Liver (tissue), 9 donors: Measurements from ENCODE around the gene ZNF334. TPM values are rescaled to one million over a fixed set of nuclear protein-coding genes. Genes with fewer than 3 reads are reported as not detected.

Experiments
- DNase-seq: peaks from one replicate; pipeline ENCODE4 v3.0.0-alpha.2; 2017; ENCODE audit warnings: low spot score
- H3K27ac ChIP-seq, 2 donors: one replicate each; pipeline ENCODE4 v1.7.0; 2013; ENCODE audit warnings: inconsistent platforms in 2 of 2, low read length in 2 of 2, control low read depth in 1 of 2, low read depth in 1 of 2, mild to moderate bottlenecking in 1 of 2
- H3K27me3 ChIP-seq, 4 donors: one replicate each; pipeline versions ENCODE4 v1.6.1 to v1.7.0; 2013; ENCODE audit warnings: low read length in 3 of 4, inconsistent platforms in 1 of 4, mild to moderate bottlenecking in 1 of 4, moderate library complexity in 1 of 4; ENCODE audit not compliant: control insufficient read depth in 4 of 4, insufficient read depth in 4 of 4
- H3K36me3 ChIP-seq, 4 donors: one replicate each; pipeline versions ENCODE4 v1.6.1 to v1.7.0; 2013; ENCODE audit warnings: low read length in 3 of 4, mild to moderate bottlenecking in 3 of 4, low read depth in 1 of 4, moderate library complexity in 1 of 4; ENCODE audit not compliant: control insufficient read depth in 4 of 4, insufficient read depth in 3 of 4
- H3K4me1 ChIP-seq, 4 donors: one replicate each; pipeline versions ENCODE4 v1.6.1 to v1.7.0; 2013; ENCODE audit warnings: low read length in 3 of 4, mild to moderate bottlenecking in 3 of 4, moderate library complexity in 1 of 4; ENCODE audit not compliant: control insufficient read depth in 4 of 4, insufficient read depth in 4 of 4
- H3K4me3 ChIP-seq, 3 donors: one replicate each; pipeline versions ENCODE4 v1.6.1 to v1.7.0; 2013; ENCODE audit warnings: low read length in 3 of 3, control low read depth in 1 of 3, low read depth in 1 of 3, mild to moderate bottlenecking in 1 of 3
- H3K9ac ChIP-seq, 2 donors: one replicate each; pipeline ENCODE4 v1.7.0; 2013; ENCODE audit warnings: low read length in 2 of 2, mild to moderate bottlenecking in 2 of 2, moderate library complexity in 2 of 2, control low read depth in 1 of 2, low read depth in 1 of 2
- H3K9me3 ChIP-seq, 4 donors: one replicate each; pipeline versions ENCODE4 v1.6.1 to v1.7.0; 2013; ENCODE audit warnings: low read length in 3 of 4; ENCODE audit not compliant: control insufficient read depth in 4 of 4
- EGR1 ChIP-seq, 2 donors: IDR thresholded peaks; 2 replicates each; pipeline ENCODE4 v1.6.1; 2016 to 2018; ENCODE audit warnings: antibody characterized with exemption in 2 of 2, low read depth in 2 of 2
- FOXA1 ChIP-seq: IDR thresholded peaks from 2 replicates; pipeline ENCODE4 v1.6.1; 2016; ENCODE audit warnings: antibody characterized with exemption
- FOXA2 ChIP-seq: IDR thresholded peaks from 2 replicates; pipeline ENCODE4 v1.6.1; 2016; ENCODE audit warnings: antibody characterized with exemption
- GABPA ChIP-seq, 2 donors: IDR thresholded peaks in 1 of 2; conservative IDR thresholded peaks in 1 of 2; 2 replicates each; pipeline ENCODE4 v1.6.1; 2016; ENCODE audit warnings: antibody characterized with exemption in 2 of 2, mild to moderate bottlenecking in 1 of 2, moderate library complexity in 1 of 2
- HNF4A ChIP-seq, 2 donors: conservative IDR thresholded peaks; 2 replicates each; pipeline ENCODE4 v1.6.1; 2016; ENCODE audit warnings: antibody characterized with exemption in 2 of 2, mild to moderate bottlenecking in 2 of 2
- HNF4G ChIP-seq: IDR thresholded peaks from 2 replicates; pipeline ENCODE4 v1.6.1; 2016; ENCODE audit warnings: antibody characterized with exemption
- JUND ChIP-seq, 2 donors: IDR thresholded peaks; 2 replicates each; pipeline ENCODE4 v1.6.1; 2016; ENCODE audit warnings: antibody characterized with exemption in 2 of 2
- RAD21 ChIP-seq, 2 donors: IDR thresholded peaks; 2 replicates each; pipeline ENCODE4 v1.6.1; 2016; ENCODE audit warnings: antibody characterized with exemption in 2 of 2, mild to moderate bottlenecking in 2 of 2
- RXRA ChIP-seq, 2 donors: IDR thresholded peaks; 2 replicates each; pipeline ENCODE4 v1.6.1; 2017 to 2018; ENCODE audit warnings: antibody characterized with exemption in 2 of 2, mild to moderate bottlenecking in 1 of 2
- SP1 ChIP-seq: IDR thresholded peaks from 2 replicates; pipeline ENCODE4 v1.6.1; 2018; ENCODE audit warnings: antibody characterized with exemption, mild to moderate bottlenecking
- TAF1 ChIP-seq: conservative IDR thresholded peaks from 2 replicates; pipeline ENCODE4 v1.6.1; 2016; ENCODE audit warnings: antibody characterized with exemption, mild to moderate bottlenecking
- YY1 ChIP-seq: IDR thresholded peaks from 2 replicates; pipeline ENCODE4 v1.6.1; 2016; ENCODE audit warnings: antibody characterized with exemption, mild to moderate bottlenecking
- WGBS: extraction: QIAGEN DNeasy Blood & Tissue Kit; methylation state at CpG from one replicate; pipeline ENCODE4 v1.1.7; 2013; 5-methylcytosine and 5-hydroxymethylcytosine counted together
- polyA plus RNA-seq, 2 donors: library from polyadenylated mRNA; stranded (reverse) in 1 of 2; unstranded in 1 of 2; fragments of 200-250 nt in 1 of 2; fragments of >200 nt in 1 of 2; fragmentation: Nextera tagmentation in 1 of 2; extraction: Ambion mirVana in 1 of 2; gene quantifications; one replicate each; pipeline versions ENCODE4 v1.2.1 to v1.2.3, GENCODE V29; 2013 to 2015
- total RNA-seq, 2 donors: library from RNA; depleted of rRNA; stranded (reverse); fragments of >200 nt; gene quantifications; one replicate each; pipeline ENCODE4 v1.2.3, GENCODE V29; 2014
- TF ChIP-seq, protein P1 (sequence below): IDR thresholded peaks from 2 replicates; pipeline ENCODE4 v1.6.1; 2016; ENCODE audit warnings: antibody characterized with exemption
- TF ChIP-seq, protein P2 (sequence below): IDR thresholded peaks from 2 replicates; pipeline ENCODE4 v1.6.1; 2016; ENCODE audit warnings: antibody characterized with exemption
- TF ChIP-seq, protein P3 (sequence below): fragments of 150-350 bp; IDR thresholded peaks from 2 replicates; pipeline ENCODE4 v1.5.1; 2017; ENCODE audit warnings: improper control_type of control experiment, low read depth, low read length; ENCODE audit not compliant: missing input control
- TF ChIP-seq, protein P4 (sequence below): IDR thresholded peaks from 2 replicates; pipeline ENCODE4 v1.6.1; 2016; ENCODE audit warnings: antibody characterized with exemption, mild to moderate bottlenecking
- TF ChIP-seq, protein P5 (sequence below): IDR thresholded peaks from 2 replicates; pipeline ENCODE4 v1.6.1; 2016; ENCODE audit warnings: antibody characterized with exemption
- donor health status: healthy.
- donor health status: healthy.
- donor health status: healthy.
- donor health status: healthy.
- donor health status: healthy.

The ZNF334 gene
- total and polyA plus RNA-seq, 4 donors, result 0.65 to 3.3 (median 1.2) TPM

DNA sequence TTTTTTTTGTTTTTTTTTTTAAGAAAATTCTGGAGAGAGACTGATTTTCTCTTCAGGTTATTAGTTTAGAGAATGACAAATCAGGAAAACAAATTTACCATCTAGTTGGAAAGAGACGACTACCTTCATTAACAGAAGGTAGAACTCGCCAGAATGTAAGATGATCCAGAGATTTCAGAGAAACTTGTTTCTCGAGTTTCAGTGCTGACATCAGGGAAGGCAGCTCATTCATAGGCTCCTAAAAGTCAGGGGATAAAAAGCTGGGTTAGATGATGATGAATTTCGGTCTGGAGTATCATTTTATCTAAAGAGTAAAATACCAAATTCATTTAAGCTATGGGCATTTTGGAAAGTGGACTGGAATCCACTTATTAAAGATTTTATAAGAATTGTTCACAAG lies 27.9 kb downstream of the ZNF334 start:
- Histone ChIP-seq H3K27me3 (peaks cover 0 to 2% (median 0%) of the 10 kb centered on the region in 4 donors), H3K4me1 (no peaks in the 10 kb centered on the region), H3K4me3 (no peak overlapping the region), H3K36me3 (no peaks in the 10 kb centered on the region), H3K27ac (no peak overlapping the region), H3K9ac (no peak overlapping the region), H3K9me3 (no peaks in the 10 kb centered on the region)
- DNase-seq, result no peak
- TF ChIP-seq GABPA (IDR thresholded peaks at IDR 0.05 in 1 of 2, conservative IDR thresholded peaks at IDR 0.05 in 1 of 2), result no peak
- TF ChIP-seq, protein P1, sequence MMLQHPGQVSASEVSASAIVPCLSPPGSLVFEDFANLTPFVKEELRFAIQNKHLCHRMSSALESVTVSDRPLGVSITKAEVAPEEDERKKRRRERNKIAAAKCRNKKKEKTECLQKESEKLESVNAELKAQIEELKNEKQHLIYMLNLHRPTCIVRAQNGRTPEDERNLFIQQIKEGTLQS, result no peak
- TF ChIP-seq FOXA2, result no peak
- no peak for TF ChIP-seq SP1
- no peak for TF ChIP-seq HNF4A (conservative IDR thresholded peaks at IDR 0.05)
- TF ChIP-seq RXRA (IDR thresholded peaks at IDR 0.05), result no peak
- no peak for TF ChIP-seq EGR1 (IDR thresholded peaks at IDR 0.05; ENCODE audit: low read depth in 2 of 2)
- TF ChIP-seq FOXA1, result no peak
- 49% methylated on average over 4 of the region's 4 CpGs for WGBS

DNA sequence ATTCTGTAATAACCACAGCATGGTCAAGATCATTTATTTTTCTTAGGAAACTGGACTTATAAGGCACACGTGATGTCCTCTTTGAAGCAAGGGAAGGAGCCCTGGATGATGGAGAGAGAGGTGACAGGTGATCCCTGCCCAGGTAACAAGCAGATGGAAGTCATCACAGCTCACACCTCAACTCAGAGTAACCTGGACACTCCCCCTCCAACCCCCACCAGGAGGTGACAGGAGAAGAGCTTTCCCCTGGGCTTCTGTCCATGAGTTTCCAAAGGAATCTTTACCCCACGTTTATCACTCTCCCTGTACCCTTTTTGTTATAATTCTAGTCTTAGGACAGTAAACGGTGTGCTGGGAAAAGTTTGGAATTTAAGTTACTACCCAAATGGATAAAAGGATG lies 28.4 kb downstream of the ZNF334 start:
- H3K27me3 ChIP-seq, result peaks cover 0 to 2% (median 0%) of the 10 kb centered on the region in 4 donors
- no peaks in the 10 kb centered on the region for H3K4me1 ChIP-seq
- no peak for DNase-seq
- H3K9me3 ChIP-seq, result no peaks in the 10 kb centered on the region
- H3K27ac ChIP-seq, result no peak overlapping the region
- H3K4me3 ChIP-seq, result no peak overlapping the region
- WGBS, result 67% methylated on average over 3 of the region's 3 CpGs
- H3K36me3 ChIP-seq, result no peaks in the 10 kb centered on the region
- H3K9ac ChIP-seq, result no peak overlapping the region
- TF ChIP-seq EGR1 (IDR thresholded peaks at IDR 0.05; ENCODE audit: low read depth in 2 of 2) (no peak), JUND (IDR thresholded peaks at IDR 0.05) (no peak), YY1 (no peak), FOXA2 (no peak), RXRA (IDR thresholded peaks at IDR 0.05) (no peak), GABPA (IDR thresholded peaks at IDR 0.05 in 1 of 2, conservative IDR thresholded peaks at IDR 0.05 in 1 of 2) (no peak), HNF4G (no peak), SP1 (no peak), TAF1 (no peak), RAD21 (IDR thresholded peaks at IDR 0.05) (no peak), FOXA1 (no peak)
- TF ChIP-seq, protein P2, sequence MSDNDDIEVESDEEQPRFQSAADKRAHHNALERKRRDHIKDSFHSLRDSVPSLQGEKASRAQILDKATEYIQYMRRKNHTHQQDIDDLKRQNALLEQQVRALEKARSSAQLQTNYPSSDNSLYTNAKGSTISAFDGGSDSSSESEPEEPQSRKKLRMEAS, result no peak
- TF ChIP-seq, protein P3, sequence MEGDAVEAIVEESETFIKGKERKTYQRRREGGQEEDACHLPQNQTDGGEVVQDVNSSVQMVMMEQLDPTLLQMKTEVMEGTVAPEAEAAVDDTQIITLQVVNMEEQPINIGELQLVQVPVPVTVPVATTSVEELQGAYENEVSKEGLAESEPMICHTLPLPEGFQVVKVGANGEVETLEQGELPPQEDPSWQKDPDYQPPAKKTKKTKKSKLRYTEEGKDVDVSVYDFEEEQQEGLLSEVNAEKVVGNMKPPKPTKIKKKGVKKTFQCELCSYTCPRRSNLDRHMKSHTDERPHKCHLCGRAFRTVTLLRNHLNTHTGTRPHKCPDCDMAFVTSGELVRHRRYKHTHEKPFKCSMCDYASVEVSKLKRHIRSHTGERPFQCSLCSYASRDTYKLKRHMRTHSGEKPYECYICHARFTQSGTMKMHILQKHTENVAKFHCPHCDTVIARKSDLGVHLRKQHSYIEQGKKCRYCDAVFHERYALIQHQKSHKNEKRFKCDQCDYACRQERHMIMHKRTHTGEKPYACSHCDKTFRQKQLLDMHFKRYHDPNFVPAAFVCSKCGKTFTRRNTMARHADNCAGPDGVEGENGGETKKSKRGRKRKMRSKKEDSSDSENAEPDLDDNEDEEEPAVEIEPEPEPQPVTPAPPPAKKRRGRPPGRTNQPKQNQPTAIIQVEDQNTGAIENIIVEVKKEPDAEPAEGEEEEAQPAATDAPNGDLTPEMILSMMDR, result no peak
- TF ChIP-seq, protein P1, result no peak
- TF ChIP-seq, protein P4, sequence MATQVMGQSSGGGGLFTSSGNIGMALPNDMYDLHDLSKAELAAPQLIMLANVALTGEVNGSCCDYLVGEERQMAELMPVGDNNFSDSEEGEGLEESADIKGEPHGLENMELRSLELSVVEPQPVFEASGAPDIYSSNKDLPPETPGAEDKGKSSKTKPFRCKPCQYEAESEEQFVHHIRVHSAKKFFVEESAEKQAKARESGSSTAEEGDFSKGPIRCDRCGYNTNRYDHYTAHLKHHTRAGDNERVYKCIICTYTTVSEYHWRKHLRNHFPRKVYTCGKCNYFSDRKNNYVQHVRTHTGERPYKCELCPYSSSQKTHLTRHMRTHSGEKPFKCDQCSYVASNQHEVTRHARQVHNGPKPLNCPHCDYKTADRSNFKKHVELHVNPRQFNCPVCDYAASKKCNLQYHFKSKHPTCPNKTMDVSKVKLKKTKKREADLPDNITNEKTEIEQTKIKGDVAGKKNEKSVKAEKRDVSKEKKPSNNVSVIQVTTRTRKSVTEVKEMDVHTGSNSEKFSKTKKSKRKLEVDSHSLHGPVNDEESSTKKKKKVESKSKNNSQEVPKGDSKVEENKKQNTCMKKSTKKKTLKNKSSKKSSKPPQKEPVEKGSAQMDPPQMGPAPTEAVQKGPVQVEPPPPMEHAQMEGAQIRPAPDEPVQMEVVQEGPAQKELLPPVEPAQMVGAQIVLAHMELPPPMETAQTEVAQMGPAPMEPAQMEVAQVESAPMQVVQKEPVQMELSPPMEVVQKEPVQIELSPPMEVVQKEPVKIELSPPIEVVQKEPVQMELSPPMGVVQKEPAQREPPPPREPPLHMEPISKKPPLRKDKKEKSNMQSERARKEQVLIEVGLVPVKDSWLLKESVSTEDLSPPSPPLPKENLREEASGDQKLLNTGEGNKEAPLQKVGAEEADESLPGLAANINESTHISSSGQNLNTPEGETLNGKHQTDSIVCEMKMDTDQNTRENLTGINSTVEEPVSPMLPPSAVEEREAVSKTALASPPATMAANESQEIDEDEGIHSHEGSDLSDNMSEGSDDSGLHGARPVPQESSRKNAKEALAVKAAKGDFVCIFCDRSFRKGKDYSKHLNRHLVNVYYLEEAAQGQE, result no peak
- TF ChIP-seq, protein P5, sequence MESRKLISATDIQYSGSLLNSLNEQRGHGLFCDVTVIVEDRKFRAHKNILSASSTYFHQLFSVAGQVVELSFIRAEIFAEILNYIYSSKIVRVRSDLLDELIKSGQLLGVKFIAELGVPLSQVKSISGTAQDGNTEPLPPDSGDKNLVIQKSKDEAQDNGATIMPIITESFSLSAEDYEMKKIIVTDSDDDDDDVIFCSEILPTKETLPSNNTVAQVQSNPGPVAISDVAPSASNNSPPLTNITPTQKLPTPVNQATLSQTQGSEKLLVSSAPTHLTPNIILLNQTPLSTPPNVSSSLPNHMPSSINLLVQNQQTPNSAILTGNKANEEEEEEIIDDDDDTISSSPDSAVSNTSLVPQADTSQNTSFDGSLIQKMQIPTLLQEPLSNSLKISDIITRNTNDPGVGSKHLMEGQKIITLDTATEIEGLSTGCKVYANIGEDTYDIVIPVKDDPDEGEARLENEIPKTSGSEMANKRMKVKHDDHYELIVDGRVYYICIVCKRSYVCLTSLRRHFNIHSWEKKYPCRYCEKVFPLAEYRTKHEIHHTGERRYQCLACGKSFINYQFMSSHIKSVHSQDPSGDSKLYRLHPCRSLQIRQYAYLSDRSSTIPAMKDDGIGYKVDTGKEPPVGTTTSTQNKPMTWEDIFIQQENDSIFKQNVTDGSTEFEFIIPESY, result no peak
